Endometrium (tissue), 2 donors: ENCODE measurements around the gene HSPA12A.
A peak's percentile ranks its signal among the peaks of the same experiment; 100 is the strongest.

Experiments used
- FAIRE-seq: peaks from 2 replicates; lab custom pipeline; 2012; peaks lifted over from hg19 to GRCh38; lab: Jason Lieb, UNC
- donor health status: control.
- donor health status: control.

HSPA12A gene

GRCh38 chr10:116771101-116771958, 29.0 kb upstream of the HSPA12A start:
- FAIRE-seq: no peak

- FAIRE-seq: no peak
These were observed 27.9 kb upstream of the HSPA12A start for GRCh38 chr10:116770281-116770680.

- FAIRE-seq: no peak
These were observed 27.4 kb upstream of the HSPA12A start for GRCh38 chr10:116769791-116770190.

GRCh38 chr10:116769368-116769767, 27.0 kb upstream of the HSPA12A start:
- no peak for FAIRE-seq

GRCh38 chr10:116768786-116769185, 26.4 kb upstream of the HSPA12A start:
- no peak for FAIRE-seq

- peak; percentile 58 for FAIRE-seq
These were observed 24.7 kb upstream of the HSPA12A start for GRCh38 chr10:116766837-116767634.

- no peak for FAIRE-seq
These were observed 24.0 kb upstream of the HSPA12A start for GRCh38 chr10:116766241-116766827.

- FAIRE-seq: no peak
These were observed 23.3 kb upstream of the HSPA12A start for GRCh38 chr10:116765648-116766081.

- no peak for FAIRE-seq
These were observed 22.6 kb upstream of the HSPA12A start for GRCh38 chr10:116764979-116765378.

- no peak for FAIRE-seq
These were observed 21.1 kb upstream of the HSPA12A start for GRCh38 chr10:116763440-116763839.

- no peak for FAIRE-seq
These were observed 19.5 kb upstream of the HSPA12A start for GRCh38 chr10:116761883-116762282.

GRCh38 chr10:116760919-116761318, 18.6 kb upstream of the HSPA12A start:
- no peak for FAIRE-seq

- no peak for FAIRE-seq
These were observed 14.9 kb upstream of the HSPA12A start for GRCh38 chr10:116757246-116757645.

GRCh38 chr10:116756277-116756676, 13.9 kb upstream of the HSPA12A start:
- no peak for FAIRE-seq

GRCh38 chr10:116753759-116754158, 11.4 kb upstream of the HSPA12A start:
- no peak for FAIRE-seq

GRCh38 chr10:116752969-116753665, 10.8 kb upstream of the HSPA12A start:
- FAIRE-seq: no peak

- FAIRE-seq: no peak
These were observed 10.2 kb upstream of the HSPA12A start for GRCh38 chr10:116752563-116752962.

- no peak for FAIRE-seq
These were observed 6.1 kb upstream of the HSPA12A start for GRCh38 chr10:116748471-116748870.

- no peak for FAIRE-seq
These were observed 5.7 kb upstream of the HSPA12A start for GRCh38 chr10:116748041-116748440.

GRCh38 chr10:116747325-116747724, 5.0 kb upstream of the HSPA12A start:
- FAIRE-seq: no peak

GRCh38 chr10:116744885-116745284, 2.5 kb upstream of the HSPA12A start:
- no peak for FAIRE-seq

GRCh38 chr10:116744163-116744753, 1.9 kb upstream of the HSPA12A start:
- no peak for FAIRE-seq
